Large intestine (tissue), 12 donors: Measurements from ENCODE around the gene OGDHL. TPM values are rescaled to one million over a fixed set of nuclear protein-coding genes. Genes with fewer than 3 reads are reported as not detected.

Experiments
- DNase-seq, 2 donors: peaks; one replicate each; pipeline versions ENCODE4 v3.0.0 to v3.0.0-alpha.2; 2013
- H3K27ac ChIP-seq: one replicate; pipeline ENCODE4 v1.5.1; 2013; ENCODE audit warnings: low read length
- H3K27me3 ChIP-seq: 2 replicates; pipeline ENCODE4 v1.6.1; 2013; ENCODE audit warnings: low read length; ENCODE audit not compliant: control insufficient read depth, insufficient read depth
- H3K36me3 ChIP-seq: 2 replicates; pipeline ENCODE4 v1.6.1; 2013; ENCODE audit warnings: low read length; ENCODE audit not compliant: control insufficient read depth, insufficient read depth
- H3K4me1 ChIP-seq: one replicate; pipeline ENCODE4 v1.6.1; 2013; ENCODE audit warnings: low read length; ENCODE audit not compliant: control insufficient read depth, insufficient read depth
- H3K4me3 ChIP-seq: one replicate; pipeline ENCODE4 v1.5.1; 2013; ENCODE audit warnings: low read length
- H3K9me3 ChIP-seq: one replicate; pipeline ENCODE4 v1.6.1; 2013; ENCODE audit warnings: mild to moderate bottlenecking, low read depth, low read length, moderate library complexity; ENCODE audit not compliant: control insufficient read depth
- WGBS: methylation state at CpG from one replicate; pipeline ENCODE4 v1.1.5; 2013; ENCODE audit warnings: low lambda C conversion rate; ENCODE audit not compliant: insufficient coverage; 5-methylcytosine and 5-hydroxymethylcytosine counted together
- long read RNA-seq, 11 donors: transcript quantifications; one replicate each; lab custom pipeline, GENCODE V29; 2026
- polyA plus RNA-seq: library from polyadenylated mRNA; unstranded; fragments of 120-200 nt; gene quantifications from one replicate; pipeline ENCODE4 v1.2.1, GENCODE V29; 2013

OGDHL gene
- 20.0 TPM for polyA plus RNA-seq
- long read RNA-seq, donor 1: 0 reads
- long read RNA-seq, donor 2: 0 reads
- long read RNA-seq, donor 3: 0 reads
- long read RNA-seq, donor 4: 0 reads
- long read RNA-seq, donor 5: 0 reads
- long read RNA-seq, donor 6, transcript OGDHL-201 (23 exons, 3,704 nt): major isoform, 5 of 5 reads
- long read RNA-seq, donor 6, partial matches to known transcripts: 0 of 5 reads
- long read RNA-seq, donor 6, other reads (novel, unspliced or antisense): 0 of 5 reads
- long read RNA-seq, donor 7: 0 reads
- long read RNA-seq, donor 8, partial matches to known transcripts: 0 of 2 reads
- long read RNA-seq, donor 8, other reads (novel, unspliced or antisense): 0 of 2 reads
- long read RNA-seq, donor 9, partial matches to known transcripts: 0 of 1 reads
- long read RNA-seq, donor 9, other reads (novel, unspliced or antisense): 0 of 1 reads
- long read RNA-seq, donor 10, partial matches to known transcripts: 0 of 1 reads
- long read RNA-seq, donor 10, other reads (novel, unspliced or antisense): 0 of 1 reads
- long read RNA-seq, donor 11, partial matches to known transcripts: 0 of 3 reads
- long read RNA-seq, donor 11, other reads (novel, unspliced or antisense): 0 of 3 reads

- DNase-seq: peak; percentile 58 to 79
- Histone ChIP-seq H3K4me3 (peak within 1 kb of the TSS; percentile 62), H3K9me3 (peaks cover 3% of the 10 kb centered on the region), H3K27me3 (peaks cover 24% of the 10 kb centered on the region), H3K4me1 (peaks cover 7% of the 10 kb centered on the region), H3K36me3 (no peaks in the 10 kb centered on the region), H3K27ac (no peak within 1 kb of the TSS)
- no CpG with 5 or more reads among the region's 81 CpGs for WGBS
These were observed at the start of gene OGDHL for GRCh38 chr10:49761789-49762565. Gene OGDHL, minus strand, starts transcription at chr10:49762323. Its CDS starts 3,731 bp downstream, at chr10:49758592.

GRCh38 chr10:49803988-49804387 lies 41.9 kb upstream of the OGDHL start:
- no peaks in the 10 kb centered on the region for H3K36me3 ChIP-seq
- no peak for DNase-seq
- peaks cover 3% of the 10 kb centered on the region for H3K9me3 ChIP-seq
- no peak overlapping the region for H3K4me3 ChIP-seq
- no peaks in the 10 kb centered on the region for H3K27me3 ChIP-seq
- H3K27ac ChIP-seq: no peak overlapping the region
- no peaks in the 10 kb centered on the region for H3K4me1 ChIP-seq
- WGBS: 100% methylated on average over 1 of the region's 2 CpGs

- DNase-seq: no peak
- Histone ChIP-seq H3K9me3 (no peaks in the 10 kb centered on the region), H3K4me1 (no peaks in the 10 kb centered on the region), H3K27me3 (no peaks in the 10 kb centered on the region), H3K27ac (no peak overlapping the region), H3K36me3 (no peaks in the 10 kb centered on the region), H3K4me3 (no peak overlapping the region)
- WGBS: 100% methylated on average over 1 of the region's 4 CpGs
These were observed 36.2 kb upstream of the OGDHL start for GRCh38 chr10:49798275-49798674.

- Histone ChIP-seq H3K27me3 (no peaks in the 10 kb centered on the region), H3K27ac (no peak overlapping the region), H3K9me3 (no peaks in the 10 kb centered on the region), H3K36me3 (no peaks in the 10 kb centered on the region), H3K4me3 (no peak overlapping the region), H3K4me1 (no peaks in the 10 kb centered on the region)
- DNase-seq: no peak
- no CpG with 5 or more reads among the region's 5 CpGs for WGBS
These were observed 29.0 kb upstream of the OGDHL start for GRCh38 chr10:49791100-49791499.

DNA sequence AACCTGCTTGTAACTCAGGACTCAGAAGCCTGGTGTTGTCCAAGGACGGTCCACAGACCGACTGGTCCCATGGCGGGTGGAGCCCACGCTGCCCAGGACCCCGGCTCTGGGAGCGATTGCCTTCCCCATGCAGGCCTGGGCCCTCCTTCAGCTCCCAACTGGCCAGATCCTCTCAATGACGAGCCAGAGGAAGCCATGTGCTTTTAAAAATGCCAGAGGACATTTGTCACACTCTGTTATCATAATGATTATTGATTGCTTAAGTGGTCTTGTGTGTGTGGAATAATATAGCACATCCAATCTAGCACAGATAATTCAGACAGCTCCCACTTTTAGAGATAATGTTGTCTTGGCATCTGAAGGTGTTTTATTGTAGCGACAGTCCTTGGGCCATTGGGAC lies 22.6 kb upstream of the OGDHL start:
- Histone ChIP-seq H3K36me3 (no peaks in the 10 kb centered on the region), H3K27ac (no peak overlapping the region), H3K4me1 (no peaks in the 10 kb centered on the region), H3K9me3 (no peaks in the 10 kb centered on the region), H3K4me3 (no peak overlapping the region), H3K27me3 (peaks cover 6% of the 10 kb centered on the region)
- DNase-seq: no peak
- WGBS: no CpG with 5 or more reads among the region's 8 CpGs

DNA sequence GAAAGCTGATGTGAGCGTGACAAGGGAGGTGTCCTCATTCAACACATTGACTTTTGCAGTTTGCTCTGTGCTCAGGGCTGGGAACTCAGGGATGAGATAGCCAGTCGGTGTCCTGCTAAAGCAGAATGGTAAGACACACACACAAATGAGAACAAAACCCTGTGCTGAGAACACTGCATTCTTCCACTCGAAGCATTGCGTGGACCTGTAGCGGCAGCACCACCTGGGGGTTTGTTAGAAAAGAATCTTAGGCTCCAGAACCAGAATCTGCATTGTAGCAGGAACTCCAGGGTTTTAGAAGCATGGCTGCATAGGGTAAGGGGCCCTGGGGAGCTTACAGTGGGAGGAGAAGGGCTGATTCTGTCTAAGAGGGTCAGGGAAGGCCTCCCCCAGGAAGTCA lies 21.5 kb upstream of the OGDHL start:
- no CpG with 5 or more reads among the region's 5 CpGs for WGBS
- H3K27me3 ChIP-seq: peaks cover 6% of the 10 kb centered on the region

DNA sequence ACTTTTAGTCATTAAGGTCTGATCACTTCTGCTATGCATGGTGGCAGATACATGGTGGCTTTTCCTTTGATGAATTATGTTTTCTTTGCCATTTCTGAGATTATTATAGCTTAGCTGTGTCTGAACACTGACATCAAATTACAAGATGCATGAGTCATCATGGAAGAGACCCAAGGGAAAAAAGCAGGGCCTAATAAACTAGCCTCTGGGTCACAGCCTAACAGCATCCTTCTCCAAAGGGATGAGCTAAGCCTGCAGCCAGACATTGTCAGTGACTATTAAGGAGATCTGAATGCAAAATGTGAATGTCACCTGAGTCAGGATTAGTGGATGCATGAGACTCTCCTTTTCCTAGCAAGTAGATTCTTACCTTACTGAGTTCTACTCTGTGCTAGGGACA lies 19.1 kb upstream of the OGDHL start:
- Histone ChIP-seq H3K4me1 (no peaks in the 10 kb centered on the region), H3K9me3 (no peaks in the 10 kb centered on the region), H3K27me3 (peaks cover 6% of the 10 kb centered on the region), H3K36me3 (no peaks in the 10 kb centered on the region), H3K4me3 (no peak overlapping the region), H3K27ac (no peak overlapping the region)
- no peak for DNase-seq

More for the DNA sequence above, 21.5 kb upstream of the OGDHL start:
- Histone ChIP-seq H3K27ac (no peak overlapping the region), H3K36me3 (no peaks in the 10 kb centered on the region), H3K4me1 (no peaks in the 10 kb centered on the region), H3K9me3 (no peaks in the 10 kb centered on the region), H3K4me3 (no peak overlapping the region)
- DNase-seq: no peak

- Histone ChIP-seq H3K27ac (no peak overlapping the region), H3K36me3 (no peaks in the 10 kb centered on the region), H3K9me3 (no peaks in the 10 kb centered on the region), H3K4me3 (no peak overlapping the region), H3K27me3 (peaks cover 3% of the 10 kb centered on the region), H3K4me1 (no peaks in the 10 kb centered on the region)
- no peak for DNase-seq
- no CpG with 5 or more reads among the region's 3 CpGs for WGBS
These were observed 16.1 kb upstream of the OGDHL start for GRCh38 chr10:49778197-49778596.

DNA sequence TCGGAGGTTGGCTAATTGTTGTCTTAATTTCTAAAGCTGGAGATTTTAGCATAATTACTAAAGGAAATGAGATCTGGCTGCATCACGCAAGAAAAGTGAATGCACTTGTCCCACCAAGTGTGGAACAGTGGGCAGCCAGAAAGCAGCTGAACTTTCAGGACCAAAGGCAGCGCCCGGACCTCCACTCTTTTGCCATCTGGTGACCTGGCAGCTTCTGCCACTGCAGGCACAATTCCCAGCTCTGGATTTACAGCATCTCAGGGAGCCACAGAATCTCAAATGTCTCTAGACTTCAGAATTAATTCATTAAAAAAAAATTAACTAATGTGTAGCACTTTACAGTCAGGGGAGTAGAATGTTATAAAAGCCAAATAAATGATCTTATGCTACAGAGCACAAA lies 14.7 kb upstream of the OGDHL start:
- Histone ChIP-seq H3K4me3 (no peak overlapping the region), H3K27ac (no peak overlapping the region), H3K4me1 (no peaks in the 10 kb centered on the region), H3K27me3 (peaks cover 12% of the 10 kb centered on the region), H3K36me3 (no peaks in the 10 kb centered on the region), H3K9me3 (no peaks in the 10 kb centered on the region)
- no peak for DNase-seq
- 100% methylated on average over 1 of the region's 4 CpGs for whole genome bisulfite sequencing

- H3K4me1 ChIP-seq: no peaks in the 10 kb centered on the region
- H3K27me3 ChIP-seq: peaks cover 16% of the 10 kb centered on the region
- H3K27ac ChIP-seq: no peak overlapping the region
- whole genome bisulfite sequencing: 88% methylated on average over 1 of the region's 2 CpGs
- no peak overlapping the region for H3K4me3 ChIP-seq
- H3K36me3 ChIP-seq: no peaks in the 10 kb centered on the region
- H3K9me3 ChIP-seq: no peaks in the 10 kb centered on the region
- no peak for DNase-seq
These were observed 12.9 kb upstream of the OGDHL start for GRCh38 chr10:49775014-49775413.
